ENCODE measurements around the gene FGD3.

Gene FGD3

DNA sequence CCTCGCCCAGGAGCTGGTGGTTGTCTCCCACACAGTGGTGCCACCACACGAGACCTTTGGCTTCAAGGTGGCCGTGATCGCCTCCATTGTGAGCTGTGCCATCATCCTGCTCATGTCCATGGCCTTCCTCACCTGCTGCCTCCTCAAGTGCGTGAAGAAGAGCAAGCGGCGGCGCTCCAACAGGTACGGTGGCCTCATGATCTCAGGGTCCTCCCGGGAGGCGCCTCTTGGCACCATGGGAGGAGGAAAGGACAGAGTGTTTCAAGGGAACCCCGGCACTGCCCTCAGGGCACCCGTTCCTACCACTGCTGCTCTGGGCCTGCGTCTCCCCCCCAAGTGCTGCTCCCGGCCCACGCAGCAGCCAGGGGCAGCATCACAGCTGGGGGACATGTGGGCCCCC, 130.5 kb downstream of the FGD3 start:
- no peak overlapping the region for H3K4me3 ChIP-seq (ENCODE audit: low read depth, low read length)
- in situ Hi-C loops (cut with HindIII; ENCODE audit: low pct_ligation_motif_present, low sequenced_read_pairs): no loop called here
- no peaks in the 10 kb centered on the region for H3K27me3 ChIP-seq (replicated peaks)
- H3K36me3 ChIP-seq (replicated peaks): no peaks in the 10 kb centered on the region
- no peak for DNase-seq
- H3K27ac ChIP-seq: no peak overlapping the region
- TF ChIP-seq CTCF (IDR thresholded peaks at IDR 0.05; ENCODE audit: low read depth, low read length, missing control alignments): no peak

- in situ Hi-C loops (cut with HindIII; ENCODE audit: low pct_ligation_motif_present, low sequenced_read_pairs): no loop called here
- no peak for DNase-seq
- Histone ChIP-seq H3K36me3 (replicated peaks) (no peaks in the 10 kb centered on the region), H3K4me3 (ENCODE audit: low read depth, low read length) (no peak overlapping the region), H3K27me3 (replicated peaks) (no peaks in the 10 kb centered on the region), H3K27ac (no peak overlapping the region)
- no peak for TF ChIP-seq CTCF (IDR thresholded peaks at IDR 0.05; ENCODE audit: low read depth, low read length, missing control alignments)
Measured at GRCh38 chr9:93079371-93079770, 132.0 kb downstream of the FGD3 start.

- H3K36me3 ChIP-seq (replicated peaks): no peaks in the 10 kb centered on the region
- no peak for DNase-seq
- H3K27me3 ChIP-seq (replicated peaks): no peaks in the 10 kb centered on the region
- in situ Hi-C loops (cut with HindIII; ENCODE audit: low pct_ligation_motif_present, low sequenced_read_pairs): no loop called here
- no peak for TF ChIP-seq CTCF (IDR thresholded peaks at IDR 0.05; ENCODE audit: low read depth, low read length, missing control alignments)
- no peak overlapping the region for H3K27ac ChIP-seq
- no peak overlapping the region for H3K4me3 ChIP-seq (ENCODE audit: low read depth, low read length)
Measured at GRCh38 chr9:93080406-93080805, 133.1 kb downstream of the FGD3 start.

DNA sequence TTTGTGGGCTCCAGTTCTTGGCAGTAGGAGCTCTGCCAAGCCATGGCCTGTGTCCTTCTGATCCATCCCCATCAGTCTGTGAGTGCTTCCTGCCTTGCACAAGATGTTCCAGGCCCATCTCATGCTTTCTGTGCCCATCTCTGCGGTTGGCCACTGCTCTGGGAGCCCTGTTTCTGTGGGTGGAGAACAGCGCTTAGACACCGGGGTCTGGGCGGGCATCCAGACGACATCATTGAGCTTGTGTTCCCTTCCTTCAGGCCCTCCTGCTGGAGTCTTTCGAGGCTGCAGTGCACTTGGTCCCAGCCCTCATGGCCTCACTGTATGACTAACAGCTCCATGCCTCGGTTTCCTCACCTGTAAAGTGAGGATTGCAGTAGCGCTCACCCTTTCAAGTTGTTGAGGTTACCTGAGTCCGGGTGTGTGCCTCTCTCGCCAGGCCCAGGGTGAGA, 133.8 kb downstream of the FGD3 start:
- no peak for TF ChIP-seq CTCF (IDR thresholded peaks at IDR 0.05; ENCODE audit: low read depth, low read length, missing control alignments)
- H3K4me3 ChIP-seq (ENCODE audit: low read depth, low read length): no peak overlapping the region
- in situ Hi-C loops (cut with HindIII; ENCODE audit: low pct_ligation_motif_present, low sequenced_read_pairs): no loop called here
- H3K27ac ChIP-seq: no peak overlapping the region
- H3K27me3 ChIP-seq (replicated peaks): no peaks in the 10 kb centered on the region
- no peak for DNase-seq
- H3K36me3 ChIP-seq (replicated peaks): no peaks in the 10 kb centered on the region

GRCh38 chr9:93081931-93082330, 134.6 kb downstream of the FGD3 start:
- TF ChIP-seq CTCF (IDR thresholded peaks at IDR 0.05; ENCODE audit: low read depth, low read length, missing control alignments): no peak
- Histone ChIP-seq H3K4me3 (ENCODE audit: low read depth, low read length) (no peak overlapping the region), H3K27ac (no peak overlapping the region), H3K36me3 (replicated peaks) (no peaks in the 10 kb centered on the region), H3K27me3 (replicated peaks) (no peaks in the 10 kb centered on the region)
- DNase-seq: no peak
- in situ Hi-C loops (cut with HindIII; ENCODE audit: low pct_ligation_motif_present, low sequenced_read_pairs): no loop called here

- Histone ChIP-seq H3K27ac (no peak overlapping the region), H3K27me3 (replicated peaks) (no peaks in the 10 kb centered on the region), H3K36me3 (replicated peaks) (no peaks in the 10 kb centered on the region), H3K4me3 (ENCODE audit: low read depth, low read length) (no peak overlapping the region)
- no peak for DNase-seq
- in situ Hi-C loops (cut with HindIII; ENCODE audit: low pct_ligation_motif_present, low sequenced_read_pairs): no loop called here
- TF ChIP-seq CTCF (IDR thresholded peaks at IDR 0.05; ENCODE audit: low read depth, low read length, missing control alignments): no peak
Measured at GRCh38 chr9:93082841-93083411, 135.6 kb downstream of the FGD3 start.
